ENCODE data around the gene RIOK1.

GRCh38 chr6:7341989-7342742, 47.4 kb upstream of the RIOK1 start:
- TF ChIP-seq REST (IDR thresholded peaks at IDR 0.05; ENCODE audit: borderline replicate concordance in 1 of 2, low read depth in 1 of 2, low read length in 2 of 2), result no peak
- TF ChIP-seq NFE2L1 (CRISPR knock-in tag; IDR thresholded peaks at IDR 0.05; ENCODE audit: borderline replicate concordance), result no peak
- TF ChIP-seq CTCF (CRISPR knock-in tag; IDR thresholded peaks at IDR 0.05), result no peak; the same call in 1 of the 2 replicates
- no peak for TF ChIP-seq HHEX (CRISPR knock-in tag; IDR thresholded peaks at IDR 0.05)
- no peak for TF ChIP-seq MYNN (CRISPR knock-in tag; IDR thresholded peaks at IDR 0.05; ENCODE audit: low read depth)
- TF ChIP-seq PRDM10 (CRISPR knock-in tag; IDR thresholded peaks at IDR 0.05; ENCODE audit: low read depth), result no peak
- TF ChIP-seq POLR2AphosphoS5 (IDR thresholded peaks at IDR 0.05; ENCODE audit: low read depth, low read length), result no peak
- TF ChIP-seq ZNF564 (CRISPR knock-in tag; IDR thresholded peaks at IDR 0.05), result no peak
- no peak for TF ChIP-seq RAD21 (CRISPR knock-in tag; IDR thresholded peaks at IDR 0.05)
- peak; percentile 39; the same call in 1 of the 2 replicates for TF ChIP-seq ZMYM3 (CRISPR knock-in tag; IDR thresholded peaks at IDR 0.05)
- peak in 1 of 2 experiments; percentile 46; a peak in 1 of 4 replicates for TF ChIP-seq EP300 (IDR thresholded peaks at IDR 0.05; ENCODE audit: low read depth in 2 of 2, low read length in 2 of 2)
- peak; percentile 23; the same call in 1 of the 2 replicates for TF ChIP-seq EP300 (CRISPR knock-in tag; IDR thresholded peaks at IDR 0.05; ENCODE audit: borderline replicate concordance)
- no peak for TF ChIP-seq CEBPZ (IDR thresholded peaks at IDR 0.05; ENCODE audit: low read length)
- TF ChIP-seq KDM4B (CRISPR knock-in tag; IDR thresholded peaks at IDR 0.05), result no peak

All from HepG2 (cell line).